Stimulated activated CD8-positive, alpha-beta memory T cell treated with anti-CD3 and anti-CD28 coated beads, Interleukin-4, amount 100 ng/mL, for 4 hours (primary cell): ENCODE measurements around the gene PARP4.
"Not testable (repeated sequence)": the region's sequence is repeated elsewhere in the genome, so short reads cannot be mapped to it uniquely, and the experiment has no call there.

Experiments
- DNase-seq, 2 donors: peaks; one replicate each; pipeline ENCODE4 v3.0.0-alpha.2; 2020; ENCODE audit warnings: low read depth in 2 of 2, low spot score in 1 of 2

Gene PARP4

DNA sequence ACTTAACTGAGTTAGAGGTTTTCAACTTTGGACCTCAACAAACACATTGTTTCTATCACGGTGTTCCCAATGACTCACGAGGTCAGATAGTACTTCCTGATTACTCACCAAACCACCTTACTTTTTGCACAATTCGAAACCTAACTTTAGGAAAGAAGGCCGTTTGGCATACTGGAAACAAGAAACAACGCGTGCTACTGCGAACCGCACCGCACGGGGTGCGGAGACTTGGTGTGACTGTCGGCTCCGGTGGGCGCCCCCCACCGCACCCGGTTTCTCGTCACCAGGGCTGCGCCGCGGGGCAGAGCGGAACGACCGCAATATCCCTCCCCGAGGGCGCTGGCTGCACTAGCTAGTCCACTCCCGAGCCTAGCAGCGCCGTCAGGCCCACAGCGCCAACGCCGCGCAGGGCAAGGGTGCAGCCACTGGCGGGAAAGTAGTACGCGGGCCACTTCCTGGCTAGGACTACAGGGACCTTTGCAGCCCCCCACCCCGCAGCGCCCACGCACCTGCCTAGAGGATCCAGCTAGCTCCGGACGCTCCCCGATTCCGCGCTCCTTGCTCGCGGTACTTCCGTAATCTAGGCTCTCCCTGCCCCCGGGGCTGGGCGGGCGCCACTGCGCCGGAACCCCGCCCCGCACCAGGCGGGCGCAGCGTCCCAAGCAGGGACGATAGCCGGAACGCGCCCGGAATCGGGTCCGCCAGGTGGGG lies at the start of gene PARP4:
TSS of gene PARP4 (minus strand) at position 582 of the 711 bp plus-strand sequence. CDS start 9,002 bp downstream, outside the sequence.
- peak; percentile 24 to 30 for DNase-seq

DNA sequence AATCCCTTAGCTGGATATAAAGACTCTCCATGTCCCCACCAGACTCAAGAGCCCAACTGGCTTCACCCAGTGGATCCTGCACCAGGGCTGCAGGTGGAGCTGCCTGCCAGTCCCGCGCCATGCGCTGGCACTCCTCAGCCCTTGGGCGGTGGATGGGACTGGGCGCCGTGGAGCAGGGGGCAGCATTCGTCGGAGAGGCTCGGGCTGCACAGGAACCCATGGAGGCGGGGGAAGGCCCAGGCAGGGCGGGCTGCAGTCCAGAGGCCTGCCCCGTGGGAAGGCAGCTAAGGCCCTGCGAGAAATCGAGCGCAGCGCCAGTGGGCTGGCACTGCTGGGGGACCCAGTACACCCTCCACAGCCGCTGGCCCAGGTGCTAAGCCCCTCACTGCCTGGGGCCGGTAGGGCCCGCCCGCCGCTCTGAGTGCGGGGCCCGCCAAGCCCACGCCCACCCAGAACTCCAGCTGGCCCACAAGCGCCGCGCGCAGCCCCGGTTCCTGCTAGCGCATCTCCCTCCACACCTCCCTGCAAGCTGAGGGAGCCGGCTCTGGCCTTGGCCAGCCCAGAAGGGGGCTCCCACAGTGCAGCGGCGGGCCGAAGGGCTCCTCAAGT lies 48.1 kb upstream of the PARP4 start:
- DNase-seq: not testable (repeated sequence)

DNA sequence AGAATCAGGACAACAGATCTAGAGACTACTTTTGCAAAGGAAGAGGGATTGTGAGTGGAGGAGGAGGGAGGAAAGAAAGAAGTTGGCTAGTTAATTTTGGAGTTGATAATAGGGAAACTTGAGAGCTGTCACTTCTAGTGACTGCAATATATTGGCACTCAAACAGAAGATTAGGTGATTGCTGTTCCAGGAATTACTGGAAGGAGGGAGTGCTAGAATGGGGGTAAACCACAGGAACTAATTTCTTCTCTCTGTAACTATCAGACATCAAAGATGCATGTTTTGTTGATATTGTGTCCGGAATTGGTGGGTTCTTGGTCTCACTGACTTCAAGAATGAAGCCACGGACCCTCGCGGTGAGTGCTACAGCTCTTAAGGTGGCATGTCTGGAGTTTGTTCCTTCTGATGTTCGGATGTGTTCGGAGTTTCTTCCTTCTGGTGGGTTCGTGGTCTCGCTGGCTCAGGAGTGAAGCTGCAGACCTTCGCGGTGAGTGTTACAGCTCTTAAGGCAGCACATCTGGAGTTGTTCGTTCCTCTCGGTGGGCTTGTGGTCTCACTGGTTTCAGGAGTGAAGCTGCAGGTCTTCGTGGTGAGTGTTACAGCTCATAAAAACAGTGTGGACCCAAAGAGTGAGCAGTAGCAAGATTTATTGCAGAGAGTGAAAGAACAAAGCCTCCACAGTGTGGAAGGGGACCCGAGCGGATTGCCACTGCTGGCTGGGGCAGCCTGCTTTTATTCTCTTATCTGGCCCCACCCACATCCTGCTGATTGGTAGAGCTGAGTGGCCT lies 47.0 kb upstream of the PARP4 start:
- DNase-seq: not testable (repeated sequence)

DNA sequence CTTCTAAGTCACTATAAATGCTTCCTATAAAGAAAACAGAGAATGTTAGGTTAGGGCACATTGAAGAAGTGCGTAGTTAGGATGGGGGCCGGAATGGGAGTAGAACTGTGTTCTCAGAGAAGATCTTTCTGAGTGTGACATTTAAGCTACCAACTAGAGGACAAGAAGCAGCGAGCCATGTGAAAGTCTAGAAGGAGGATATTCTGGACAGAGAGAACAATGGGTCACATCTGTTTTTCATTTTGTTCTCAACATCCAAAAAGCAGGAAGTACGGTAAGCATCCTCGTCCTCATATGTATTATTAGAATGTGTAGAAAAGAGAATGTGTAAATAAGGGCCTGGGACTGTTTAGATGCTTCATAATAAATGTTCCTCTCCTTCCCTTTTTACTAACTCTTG lies 44.5 kb upstream of the PARP4 start:
- no peak for DNase-seq

DNA sequence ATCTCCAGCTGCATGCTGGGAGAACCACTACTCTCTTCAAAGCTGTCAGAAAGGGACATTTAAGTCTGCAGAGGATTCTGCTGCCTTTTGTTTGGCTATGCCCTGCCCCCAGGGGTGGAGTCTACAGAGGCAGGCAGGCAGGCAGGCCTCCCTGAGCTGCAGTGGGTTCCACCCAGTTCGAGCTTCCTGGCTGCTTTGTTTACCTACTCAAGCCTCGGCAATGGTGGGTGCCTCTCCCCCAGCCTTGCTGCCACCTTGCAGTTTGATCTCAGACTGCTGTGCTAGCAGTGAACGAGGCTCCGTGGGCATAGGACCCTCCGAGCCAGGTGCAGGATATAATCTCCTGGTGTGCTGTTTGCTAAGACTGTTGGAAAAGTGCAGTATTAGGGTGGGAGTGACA lies 41.3 kb upstream of the PARP4 start:
- DNase-seq: not testable (repeated sequence)

DNA sequence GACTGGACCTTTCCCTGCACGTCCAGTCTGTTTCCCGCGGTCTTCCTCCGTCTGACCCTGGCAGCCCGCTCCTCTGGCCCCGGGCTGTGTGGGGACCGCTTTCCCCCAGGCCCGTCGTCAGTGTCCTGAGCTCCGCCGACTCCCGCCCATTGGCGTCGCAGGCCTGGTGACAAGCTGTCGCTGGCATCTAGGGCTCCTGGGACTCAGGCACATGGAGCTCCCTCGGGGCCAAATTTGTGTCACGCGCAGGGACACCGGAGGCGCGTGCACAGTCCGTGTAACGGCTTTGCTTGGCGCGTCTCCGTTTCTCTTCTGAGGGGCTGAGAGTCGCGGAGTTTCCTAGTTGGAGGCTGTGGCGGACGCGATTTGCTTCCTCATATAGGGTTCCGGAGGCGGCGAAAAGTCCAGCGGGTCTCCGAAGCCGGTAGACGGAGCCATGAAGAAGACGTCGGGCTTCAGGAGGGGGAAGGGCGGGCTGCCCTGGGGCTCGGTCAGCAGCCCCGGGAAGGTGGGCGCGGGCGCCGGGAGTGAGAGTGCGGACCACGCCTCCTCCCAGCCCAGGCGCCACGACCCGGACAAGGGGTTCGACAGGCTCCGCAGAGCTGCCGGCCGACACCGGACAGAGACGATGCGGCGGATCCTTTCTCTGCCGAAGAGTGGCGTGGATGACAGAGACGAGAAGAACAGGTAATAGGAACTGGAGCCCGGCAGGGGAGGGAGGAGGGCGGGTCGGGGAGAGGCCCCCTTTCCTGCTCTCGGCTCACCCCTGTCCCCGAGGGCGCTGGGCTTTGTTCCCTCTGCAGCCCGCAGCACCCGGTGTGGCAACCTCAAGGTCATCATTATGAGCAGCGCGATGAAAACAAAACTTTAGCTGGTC lies 29.1 kb upstream of the PARP4 start:
- not testable (repeated sequence) for DNase-seq

DNA sequence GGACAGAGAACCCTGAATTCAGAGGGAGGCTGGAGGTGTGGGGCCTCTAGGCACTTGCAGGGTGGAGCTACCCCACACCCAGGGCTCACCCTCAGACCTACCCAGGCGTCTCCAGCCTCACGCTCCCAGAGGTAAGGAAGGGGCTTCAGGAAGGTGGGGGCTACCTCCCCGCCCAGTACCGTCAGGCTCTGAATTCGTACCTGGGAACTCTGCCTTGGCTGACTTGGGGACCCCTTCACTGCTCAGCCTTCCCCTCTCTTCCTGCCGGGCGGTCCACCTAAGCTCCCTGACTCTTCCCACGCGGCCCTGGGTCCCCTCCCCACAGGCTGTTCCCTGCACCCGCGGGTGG lies 28.5 kb upstream of the PARP4 start:
- no peak for DNase-seq

DNA sequence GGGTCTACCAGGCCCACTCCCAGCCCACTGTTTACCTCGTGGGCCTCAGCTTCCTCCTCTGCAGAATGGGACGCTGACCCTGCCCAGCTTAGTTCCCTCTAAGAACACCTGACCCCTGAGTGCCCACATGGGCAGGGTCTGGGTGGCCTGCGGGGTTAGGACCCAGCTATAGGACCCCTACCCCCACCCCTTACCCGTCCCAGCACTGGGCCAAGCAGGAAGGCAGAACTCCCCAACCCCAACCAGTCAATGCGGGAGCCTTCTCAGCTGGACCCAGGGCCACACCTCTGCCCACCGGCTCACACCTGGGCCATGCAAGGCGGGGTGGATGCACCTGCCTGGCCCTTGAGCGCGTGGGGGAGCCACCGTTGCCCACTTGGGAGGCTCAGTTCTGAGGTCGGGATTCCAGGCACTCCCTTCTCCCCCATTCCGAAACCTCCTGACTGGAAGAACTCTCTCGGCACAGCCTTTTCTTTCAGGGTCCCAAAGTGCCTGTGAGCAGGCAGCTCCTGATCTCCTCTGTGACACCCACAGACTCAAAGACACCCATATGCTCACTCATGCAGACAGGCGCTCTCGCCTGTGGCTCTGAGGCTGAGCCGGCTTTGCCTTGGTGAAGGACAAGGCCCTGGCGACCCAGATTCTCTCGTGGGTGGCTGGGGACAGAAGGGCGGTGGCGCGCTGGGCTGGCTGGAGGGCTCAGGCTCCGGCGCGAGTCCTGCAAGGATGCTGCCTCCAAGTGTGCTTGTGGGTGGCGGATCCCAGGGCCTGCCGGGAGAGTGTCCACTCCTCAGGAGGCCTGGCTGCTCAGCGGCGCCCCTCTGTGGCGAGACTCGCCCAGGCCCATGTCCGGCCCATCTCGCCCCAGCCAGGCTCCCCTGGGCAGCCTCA lies 27.9 kb upstream of the PARP4 start:
- no peak for DNase-seq

DNA sequence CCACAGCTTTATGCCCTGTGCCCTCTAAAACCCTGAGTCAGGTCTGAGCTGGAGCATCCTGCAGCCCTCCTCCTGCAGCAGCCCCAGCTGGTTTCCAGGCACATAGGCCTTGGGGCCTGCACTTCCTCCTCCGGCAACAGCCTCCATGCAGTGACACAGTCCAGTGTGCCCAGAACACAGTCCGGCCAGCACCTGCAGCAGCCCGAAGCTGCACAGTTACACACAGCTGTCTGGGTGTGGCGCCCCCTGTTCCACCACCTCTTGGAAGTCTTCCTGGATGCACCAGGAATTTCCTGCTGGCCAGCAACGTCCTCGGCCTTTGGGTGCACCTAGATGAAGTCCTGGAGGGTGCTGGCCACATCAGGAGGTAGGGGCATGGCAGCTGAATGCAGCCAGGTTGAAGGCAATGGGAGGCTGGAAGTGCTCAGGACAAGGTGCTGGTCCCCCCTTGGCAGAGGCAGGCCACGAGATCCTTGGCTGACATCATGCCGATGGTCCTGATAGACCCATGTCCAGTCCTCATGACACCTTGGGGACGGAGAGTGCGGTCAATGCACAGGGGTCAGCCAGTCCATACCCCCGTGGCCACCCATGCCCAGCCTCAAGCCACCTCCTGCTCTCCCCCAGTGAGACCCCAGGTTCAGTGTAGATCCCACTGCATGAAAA lies 27.1 kb upstream of the PARP4 start:
- DNase-seq: no peak

DNA sequence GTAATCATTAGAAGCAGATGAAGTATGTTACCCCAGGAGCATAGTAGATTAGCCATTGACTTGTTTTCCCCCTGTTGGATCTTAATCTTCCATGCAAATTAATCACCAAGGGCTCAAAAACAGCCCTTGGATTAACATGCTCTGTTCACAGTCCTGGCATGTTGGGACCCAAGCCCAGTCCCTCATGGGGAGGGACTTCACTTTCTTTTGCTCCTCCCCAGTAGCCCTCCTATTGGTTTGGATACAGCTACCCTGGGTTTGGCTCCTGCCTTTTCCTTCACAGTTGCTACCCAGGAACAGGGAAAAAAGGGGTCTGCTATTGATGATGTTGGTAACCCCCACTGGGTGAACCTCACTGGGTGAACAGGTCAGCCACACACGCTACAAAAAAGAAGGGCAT lies 16.9 kb upstream of the PARP4 start:
- no peak for DNase-seq

DNA sequence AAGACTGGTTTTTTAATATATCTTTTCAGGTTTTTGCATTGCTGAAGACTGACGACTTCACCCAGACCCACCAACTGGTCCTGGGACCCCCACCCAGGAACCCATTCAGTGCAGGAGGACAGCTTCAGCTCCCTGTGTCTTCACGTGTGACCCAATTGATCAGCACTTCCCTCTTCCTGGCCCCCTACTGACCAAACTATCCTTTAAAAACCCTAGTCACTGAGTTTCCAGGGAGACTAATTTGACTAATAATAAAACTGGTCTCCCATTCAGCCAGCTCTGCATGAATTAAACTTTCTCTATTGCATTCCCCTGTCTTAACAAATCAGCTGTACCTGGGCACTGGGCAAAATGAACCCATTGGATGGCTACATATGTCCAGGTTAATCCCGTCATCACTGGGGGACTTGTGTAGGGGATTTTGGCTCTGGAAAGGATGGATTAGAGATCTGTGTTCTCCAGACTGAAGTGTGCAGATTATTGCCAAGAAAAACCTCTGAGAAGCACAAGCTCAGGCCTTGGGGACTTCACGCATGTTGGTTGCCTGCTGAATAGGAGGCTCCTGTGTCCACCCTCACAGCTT lies 16.3 kb upstream of the PARP4 start:
- no peak for DNase-seq

DNA sequence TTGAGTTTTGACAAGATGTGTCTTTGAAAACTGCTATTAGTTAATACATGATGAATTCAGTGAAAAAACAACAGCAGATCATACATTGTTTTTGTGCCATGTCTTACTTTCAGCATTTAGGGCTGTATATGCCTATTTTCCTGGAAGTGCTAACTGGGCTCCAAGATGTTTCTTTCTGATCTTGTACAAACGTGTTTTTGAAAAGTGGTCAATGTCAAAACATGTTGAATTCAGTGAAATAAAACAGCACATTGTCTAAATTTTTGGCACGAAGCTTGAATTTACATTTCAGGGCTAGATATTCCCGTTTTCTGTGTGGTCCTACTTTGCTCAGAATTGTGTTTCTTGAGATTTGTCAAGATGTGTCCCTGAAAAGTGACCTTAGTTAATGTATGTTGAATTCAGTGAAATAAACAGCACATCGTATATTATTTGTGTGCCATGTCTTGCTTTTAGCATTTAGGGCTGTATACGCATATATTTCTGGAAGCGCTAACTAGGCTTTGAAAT lies 14.7 kb upstream of the PARP4 start:
- no peak for DNase-seq

DNA sequence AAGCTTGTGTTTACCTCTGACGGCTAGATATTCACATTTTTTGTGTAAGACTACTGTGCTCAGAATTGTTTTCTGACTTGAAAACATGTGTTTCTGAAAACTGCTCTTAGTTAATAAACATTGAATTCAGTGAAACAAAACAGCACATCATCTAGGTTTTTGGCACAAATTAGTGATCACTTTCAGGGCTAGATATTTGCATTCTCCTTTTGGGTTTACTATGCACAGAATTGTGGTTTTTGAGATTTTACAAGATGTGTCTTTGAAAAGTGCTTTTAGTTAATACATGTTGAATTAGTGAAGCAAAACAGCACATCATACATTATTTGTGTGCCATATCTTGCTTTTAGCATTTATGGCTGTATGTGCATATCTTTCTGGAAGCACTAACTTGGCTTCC lies 8.2 kb upstream of the PARP4 start:
- no peak for DNase-seq

DNA sequence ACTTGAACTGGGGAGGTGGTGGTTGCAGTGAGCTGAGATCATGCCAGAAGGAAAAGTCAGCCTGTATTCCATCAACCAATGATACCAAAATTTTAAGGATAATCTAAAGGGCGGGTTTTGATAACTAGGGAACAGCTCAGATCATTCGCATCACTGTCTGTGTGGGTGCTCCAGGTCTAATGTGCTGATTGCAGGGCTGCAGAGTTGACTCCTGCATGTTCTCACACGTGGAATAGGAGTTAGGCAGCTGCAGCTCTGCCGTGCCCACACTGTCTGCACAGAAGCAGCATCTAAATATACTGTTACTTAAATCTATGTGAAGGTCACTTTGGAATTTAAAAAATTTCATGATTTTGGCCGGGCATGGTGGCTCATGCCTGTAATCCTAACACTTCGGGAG lies 4.3 kb upstream of the PARP4 start:
- no peak for DNase-seq

DNA sequence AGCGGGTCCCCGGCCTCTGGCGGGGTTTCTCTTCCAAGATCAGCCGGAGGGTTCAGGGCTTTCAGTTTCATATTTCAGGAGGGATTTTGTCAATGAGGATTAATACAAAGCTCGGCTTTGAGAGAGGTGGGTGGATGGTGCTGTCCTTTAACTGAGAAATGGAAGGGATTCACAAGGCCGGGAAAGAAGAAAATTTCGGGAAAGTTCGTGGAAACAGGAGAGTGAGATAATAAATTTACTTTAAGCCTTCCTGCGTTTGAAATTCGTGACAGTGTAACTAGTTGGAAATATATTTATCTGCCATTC lies 283 bp upstream of the PARP4 start:
- no peak for DNase-seq

DNA sequence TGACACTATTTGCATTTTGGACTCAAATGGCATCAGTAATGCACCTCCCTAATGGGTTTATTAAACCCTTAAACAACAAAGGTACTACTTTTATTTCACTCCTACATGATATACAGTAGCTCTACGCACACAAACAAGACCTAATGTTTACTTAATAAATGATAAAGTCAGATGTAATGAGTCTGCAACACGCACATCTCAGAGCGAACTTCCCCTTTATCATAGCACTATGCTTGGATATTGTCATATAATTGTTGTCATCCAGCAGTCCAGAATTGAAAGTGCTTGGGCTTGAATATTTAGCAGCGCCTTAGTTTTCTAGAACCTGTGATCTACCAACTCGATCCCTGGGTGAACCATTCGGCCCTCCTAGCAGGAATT lies 772 bp downstream of the PARP4 start:
- no peak for DNase-seq

DNA sequence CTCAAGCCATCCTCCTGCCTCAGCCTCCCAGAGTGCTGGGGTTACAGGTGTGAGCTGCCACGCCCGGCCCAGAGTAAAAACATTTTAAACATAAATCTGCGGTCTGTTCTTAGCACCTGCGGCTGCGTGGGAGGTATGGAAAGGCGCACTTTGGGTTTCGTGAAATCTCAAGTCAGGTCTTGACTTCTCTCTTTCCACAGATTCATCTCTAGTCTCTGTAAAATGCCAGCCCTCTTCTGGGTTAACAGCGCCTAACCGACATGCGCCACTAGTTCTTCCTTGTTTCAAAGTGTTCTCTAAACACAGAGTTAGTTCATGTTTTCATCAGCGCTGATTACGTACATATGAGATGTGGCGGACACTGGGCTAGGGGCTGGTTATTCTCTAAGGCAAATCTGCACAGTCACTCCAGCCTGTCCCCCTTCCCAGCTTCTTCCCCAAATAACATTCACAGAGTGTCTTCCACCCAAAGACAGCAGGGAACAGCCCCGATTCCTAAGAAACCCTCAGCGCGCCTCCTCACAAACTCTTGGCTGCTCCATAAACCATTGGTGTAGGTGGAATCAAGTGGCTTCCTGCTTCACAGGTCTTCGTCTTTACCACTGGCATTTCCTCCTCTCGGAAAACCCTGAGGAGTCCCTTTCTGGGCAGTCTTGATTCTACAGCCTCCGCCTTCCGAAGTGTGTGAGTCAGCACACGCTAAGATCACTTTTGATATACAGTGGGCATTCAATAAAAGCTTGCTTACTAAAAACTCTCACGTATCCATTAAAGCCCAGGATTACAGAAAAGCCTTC lies 1.4 kb downstream of the PARP4 start:
- peak in 1 of 2 donors; percentile 28 for DNase-seq

DNA sequence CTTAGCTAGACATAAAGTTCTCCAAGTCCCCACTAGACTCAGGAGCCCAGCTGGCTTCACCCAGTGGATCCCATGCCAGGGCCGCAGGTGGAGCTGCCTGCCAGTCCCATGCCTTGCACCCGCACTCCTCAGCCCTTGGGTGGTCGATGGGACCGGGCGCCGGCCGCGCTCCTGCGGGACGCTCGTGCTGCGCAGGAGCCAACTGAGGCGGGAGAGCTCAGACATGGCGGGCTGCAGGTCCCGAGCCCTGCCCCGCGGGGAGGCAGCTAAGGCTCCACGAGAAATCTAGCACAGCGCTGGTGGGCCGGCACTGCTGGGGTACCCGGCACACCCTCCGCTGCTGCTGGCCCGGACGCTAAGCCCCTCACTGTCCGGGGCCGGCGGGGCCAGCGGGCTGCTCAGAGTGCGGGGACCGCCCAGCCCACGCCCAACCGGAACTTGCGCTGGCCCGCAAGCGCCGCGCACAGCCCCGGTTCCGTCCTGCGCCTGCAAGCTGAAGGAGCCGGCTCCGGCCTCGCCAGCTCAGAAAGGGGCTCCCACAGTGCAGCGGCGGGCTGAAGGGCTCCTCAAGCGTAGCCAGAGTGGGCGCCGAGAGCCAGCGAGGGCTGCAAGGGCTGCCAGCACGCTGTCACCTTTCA lies 5.8 kb downstream of the PARP4 start:
- DNase-seq: no peak
